ENCODE results near the gene NECTIN3.

- no peak for TF ChIP-seq CTCF (IDR thresholded peaks at IDR 0.05)
- TF ChIP-seq POLR2A (IDR thresholded peaks at IDR 0.05) = no peak
- no peak for TF ChIP-seq EP300 (IDR thresholded peaks at IDR 0.05)
These were observed 13.3 kb downstream of the NECTIN3 start for GRCh38 chr3:111084911-111085310.

Data from ovary (tissue), 3 donors.